Fibroblast of skin of left biceps (primary cell): Measurements from ENCODE around the gene PCDHGC3.

Experiments used
- DNase-seq, 2 experiments: peaks; one replicate each; pipeline ENCODE4 v3.0.0-alpha.2; 2013; ENCODE audit warnings: low read depth in 2 of 2

Gene PCDHGC3

DNA sequence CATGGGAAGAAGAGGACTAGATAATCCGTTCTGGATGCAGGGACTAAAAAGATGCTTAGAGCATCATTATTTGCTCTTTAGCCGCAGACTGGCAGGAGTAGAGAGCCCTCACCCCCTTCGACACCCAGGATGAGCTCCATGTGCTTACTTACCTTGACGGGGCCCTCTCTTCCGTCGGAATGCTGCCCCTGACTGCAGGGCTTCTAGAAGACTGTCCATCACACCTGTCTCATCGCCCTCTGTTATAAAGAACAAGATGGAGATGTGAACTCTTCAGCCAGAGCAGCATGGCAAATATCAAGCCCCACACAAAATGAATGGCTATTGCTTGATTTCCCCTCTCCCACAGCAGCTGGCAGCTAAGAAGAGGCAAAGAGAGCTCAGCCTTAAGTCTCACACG, 48.2 kb downstream of the PCDHGC3 start:
- no peak for DNase-seq

DNA sequence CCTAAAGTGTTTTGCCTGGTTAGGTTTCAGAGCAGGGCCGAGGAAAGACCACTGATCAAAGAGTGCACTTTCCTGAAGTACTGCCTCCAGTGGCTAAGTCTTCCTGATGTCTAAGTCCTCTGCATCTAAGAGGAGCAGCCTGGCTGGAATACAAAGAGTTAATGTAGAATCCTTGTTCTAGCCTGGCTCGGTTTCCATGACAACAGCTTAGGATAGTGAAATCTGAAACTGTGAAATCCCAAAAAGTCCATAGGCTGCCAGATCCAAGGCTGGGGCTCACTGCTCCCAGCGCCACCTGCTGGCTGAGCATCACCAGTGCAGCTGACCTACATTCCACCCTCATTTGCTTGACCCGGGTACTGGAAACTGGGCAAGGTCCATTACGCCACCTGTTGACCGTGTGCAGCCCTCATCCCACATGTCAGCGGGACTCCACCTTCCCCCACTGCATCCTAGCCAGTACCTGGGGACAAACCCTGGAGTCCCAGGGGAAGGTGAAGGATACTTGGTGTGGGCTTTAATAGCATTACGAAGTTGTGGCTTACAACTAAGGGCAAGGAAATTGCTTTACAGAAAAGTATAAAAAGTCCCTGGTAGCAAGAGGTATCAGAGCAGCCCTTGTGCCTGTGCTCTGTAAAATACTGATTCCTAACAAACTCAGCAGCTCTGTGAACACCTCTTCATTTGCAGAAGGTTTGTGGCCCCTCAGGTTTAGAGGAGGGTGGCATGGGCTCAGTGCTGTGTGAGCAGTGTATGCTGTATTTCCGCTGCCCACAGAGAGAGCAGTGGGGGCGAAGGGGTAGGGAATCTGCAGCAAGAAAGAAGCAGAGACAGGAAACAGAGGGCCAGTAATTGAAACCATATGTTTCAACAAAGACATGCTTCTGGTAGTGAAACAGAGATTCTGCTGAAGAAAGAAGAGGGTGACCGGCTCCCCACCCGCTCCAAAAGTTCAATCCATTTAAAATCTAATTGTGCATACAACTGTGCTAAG, 49.1 kb downstream of the PCDHGC3 start:
- DNase-seq, result peak; percentile 97 to 98

DNA sequence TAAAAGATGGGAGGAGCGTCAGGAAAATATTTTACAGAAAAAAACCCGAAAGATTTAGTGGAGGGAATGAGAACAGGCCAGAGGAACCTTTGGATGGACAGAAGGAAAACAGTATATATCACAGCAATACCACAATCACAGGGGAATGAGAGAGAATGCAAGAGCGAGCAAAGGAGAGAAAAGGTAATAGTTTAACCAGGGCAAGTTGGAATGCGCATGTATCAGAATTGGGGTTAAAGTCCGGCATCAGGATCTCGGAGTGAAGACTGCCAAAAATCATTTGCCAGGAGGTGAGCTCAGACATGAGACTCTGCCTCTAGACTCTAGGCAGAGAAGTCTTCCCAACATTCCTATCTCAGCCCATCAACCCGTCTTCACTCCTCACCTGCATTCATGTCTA, 49.9 kb downstream of the PCDHGC3 start:
- no peak for DNase-seq

DNA sequence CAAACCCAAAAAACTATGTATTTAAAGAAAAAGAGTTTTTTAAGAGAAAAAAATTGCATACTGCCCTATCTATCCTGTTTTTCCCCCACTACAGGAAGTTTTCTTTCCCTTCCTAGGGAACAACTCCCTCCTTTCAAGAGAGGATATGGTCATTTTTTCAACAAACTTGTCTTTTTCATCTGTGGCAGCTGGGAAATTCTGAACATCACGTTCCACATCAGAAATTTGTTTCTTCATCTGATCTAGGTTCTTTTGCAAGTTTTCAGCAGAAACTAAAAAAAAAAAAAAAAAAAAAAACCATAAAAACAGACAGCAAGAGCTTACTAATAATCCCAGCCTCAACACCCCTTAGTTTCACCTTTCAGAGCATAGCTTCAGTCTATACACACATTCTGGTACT, 51.7 kb downstream of the PCDHGC3 start:
- DNase-seq, result no peak
